ENCODE measurements around the gene ZYG11A.

DNA sequence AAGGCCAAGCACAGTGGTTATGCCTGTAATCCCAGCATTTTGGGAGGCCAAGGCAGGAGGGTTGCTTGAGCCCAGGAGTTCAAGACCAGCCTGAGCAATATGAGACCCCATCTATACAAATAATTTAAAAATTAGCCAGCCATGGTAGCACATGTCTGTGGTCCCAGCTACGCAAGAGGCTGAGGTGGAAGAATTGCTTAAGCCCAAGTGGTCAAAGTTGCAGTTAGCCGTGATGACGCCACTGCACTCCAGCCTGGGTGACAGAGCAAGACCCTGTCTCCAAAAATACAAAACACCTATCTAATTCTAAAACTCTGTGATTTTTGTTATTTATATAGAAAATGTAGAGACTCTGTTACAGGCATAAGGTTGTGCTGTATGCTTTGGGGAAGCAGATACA, 44.2 kb upstream of the ZYG11A start:
- no peak for TF ChIP-seq CEBPB (IDR thresholded peaks at IDR 0.05)
- TF ChIP-seq TAF1 (IDR thresholded peaks at IDR 0.05; ENCODE audit: low read depth): no peak
- TF ChIP-seq, protein P1, sequence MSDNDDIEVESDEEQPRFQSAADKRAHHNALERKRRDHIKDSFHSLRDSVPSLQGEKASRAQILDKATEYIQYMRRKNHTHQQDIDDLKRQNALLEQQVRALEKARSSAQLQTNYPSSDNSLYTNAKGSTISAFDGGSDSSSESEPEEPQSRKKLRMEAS (IDR thresholded peaks at IDR 0.05): no peak
- TF ChIP-seq NFIC (IDR thresholded peaks at IDR 0.05): no peak
- no peak for TF ChIP-seq FOXM1 (IDR thresholded peaks at IDR 0.05; ENCODE audit: borderline replicate concordance, low read depth)
- TF ChIP-seq EP300 (IDR thresholded peaks at IDR 0.05; ENCODE audit: borderline replicate concordance): no peak
- TF ChIP-seq, protein P2, sequence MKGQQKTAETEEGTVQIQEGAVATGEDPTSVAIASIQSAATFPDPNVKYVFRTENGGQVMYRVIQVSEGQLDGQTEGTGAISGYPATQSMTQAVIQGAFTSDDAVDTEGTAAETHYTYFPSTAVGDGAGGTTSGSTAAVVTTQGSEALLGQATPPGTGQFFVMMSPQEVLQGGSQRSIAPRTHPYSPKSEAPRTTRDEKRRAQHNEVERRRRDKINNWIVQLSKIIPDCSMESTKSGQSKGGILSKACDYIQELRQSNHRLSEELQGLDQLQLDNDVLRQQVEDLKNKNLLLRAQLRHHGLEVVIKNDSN (IDR thresholded peaks at IDR 0.05): no peak
- no peak for TF ChIP-seq RAD21 (IDR thresholded peaks at IDR 0.05; ENCODE audit: low read depth)
- no peak for TF ChIP-seq REST (IDR thresholded peaks at IDR 0.05; ENCODE audit: low read depth)
- no peak for TF ChIP-seq ZBTB7A (IDR thresholded peaks at IDR 0.05; ENCODE audit: low read depth)
- TF ChIP-seq TEAD4 (IDR thresholded peaks at IDR 0.05): no peak
- no peak for TF ChIP-seq YY1 (IDR thresholded peaks at IDR 0.05; ENCODE audit: low read depth)
- no peak for TF ChIP-seq CREB1 (IDR thresholded peaks at IDR 0.05; ENCODE audit: low read depth)
- no peak for TF ChIP-seq TCF12 (IDR thresholded peaks at IDR 0.05; ENCODE audit: low read depth)
